Gastrocnemius medialis (tissue), 4 donors: ENCODE measurements around the gene ABTB2. TPM values are rescaled to one million over a fixed set of nuclear protein-coding genes. Genes with fewer than 3 reads are reported as not detected.
A peak's percentile ranks its signal among the peaks of the same experiment; 100 is the strongest.

ENCODE experiments used
- ATAC-seq, 2 donors: fragments of 150-250 bp; one replicate each; pipeline ENCODE4 v1.9.1; 2016
- DNase-seq, 2 donors: peaks; one replicate each; pipeline ENCODE4 v3.0.0-alpha.2; 2019
- H3K27ac ChIP-seq, 4 donors: fragments of 200-600 bp; sonication (generic); 1 replicate in 1 of 4; 2 replicates in 3 of 4; pipeline ENCODE4 v1.5.1; 2016 to 2018; ENCODE audit warnings: mild to moderate bottlenecking in 2 of 4, moderate library complexity in 1 of 4
- H3K27me3 ChIP-seq, 3 donors: fragments of 200-600 bp; sonication (generic) in 2 of 3; 1 replicate in 1 of 3; 2 replicates in 2 of 3; pipeline versions ENCODE4 v1.5.1 to v1.6.0; 2016 to 2019; ENCODE audit warnings: mild to moderate bottlenecking in 1 of 3, moderate library complexity in 1 of 3
- H3K36me3 ChIP-seq, 2 donors: fragments of 200-600 bp; sonication (generic) in 1 of 2; one replicate each; pipeline ENCODE4 v1.5.1; 2017 to 2018
- H3K4me1 ChIP-seq, 2 donors: fragments of 200-600 bp; sonication (generic) in 1 of 2; one replicate each; pipeline ENCODE4 v1.5.1; 2016 to 2017; ENCODE audit warnings: mild to moderate bottlenecking in 2 of 2
- H3K4me3 ChIP-seq, 4 donors: fragments of 200-600 bp; sonication (generic) in 3 of 4; 1 replicate in 1 of 4; 2 replicates in 3 of 4; pipeline ENCODE4 v1.5.1; 2016 to 2019; ENCODE audit warnings: mild to moderate bottlenecking in 2 of 4
- H3K9me3 ChIP-seq, 3 donors: fragments of 200-600 bp; sonication (generic) in 2 of 3; 1 replicate in 1 of 3; 2 replicates in 2 of 3; pipeline ENCODE4 v1.5.1; 2016 to 2019
- CTCF ChIP-seq, 5 experiments: fragments of 450-650 bp in 3 of 5; fragments of 200-600 bp in 2 of 5; sonication (generic) in 2 of 5; IDR thresholded peaks in 4 of 5; conservative IDR thresholded peaks in 1 of 5; 1 replicate in 4 of 5; 2 replicates in 1 of 5; pipeline ENCODE4 v1.5.1; 2016 to 2019; ENCODE audit warnings: antibody characterized with exemption in 5 of 5, mild to moderate bottlenecking in 3 of 5, moderate library complexity in 3 of 5
- POLR2A ChIP-seq, 2 donors: fragments of 450-650 bp; IDR thresholded peaks; one replicate each; pipeline ENCODE4 v1.6.1; 2017; ENCODE audit warnings: antibody characterized with exemption in 2 of 2, mild to moderate bottlenecking in 2 of 2, moderate library complexity in 2 of 2
- in situ Hi-C, 4 donors: fragments of 200-750 bp; cut with MboI; loops; one replicate each; pipeline versions ENCODE4 v1.15.0 to v1.8.0; 2017; ENCODE audit warnings: low sequenced_read_pairs in 4 of 4
- intact Hi-C: fragments of 100-400 bp; cut with DNase I; formaldehyde crosslinking; loops from one replicate; pipeline ENCODE4 v1.15.1; 2023; ENCODE audit warnings: low total_unique reads
- total RNA-seq, 4 donors: library from RNA; depleted of rRNA; stranded (reverse); fragments of >200 nt; gene quantifications; one replicate each; pipeline versions ENCODE4 v1.1.0 to v1.2.3, GENCODE V29; 2016

ABTB2 gene
- total RNA-seq, 4 donors from 2014 or later: 8.8 to 30.7 (median 12.2) TPM

DNA sequence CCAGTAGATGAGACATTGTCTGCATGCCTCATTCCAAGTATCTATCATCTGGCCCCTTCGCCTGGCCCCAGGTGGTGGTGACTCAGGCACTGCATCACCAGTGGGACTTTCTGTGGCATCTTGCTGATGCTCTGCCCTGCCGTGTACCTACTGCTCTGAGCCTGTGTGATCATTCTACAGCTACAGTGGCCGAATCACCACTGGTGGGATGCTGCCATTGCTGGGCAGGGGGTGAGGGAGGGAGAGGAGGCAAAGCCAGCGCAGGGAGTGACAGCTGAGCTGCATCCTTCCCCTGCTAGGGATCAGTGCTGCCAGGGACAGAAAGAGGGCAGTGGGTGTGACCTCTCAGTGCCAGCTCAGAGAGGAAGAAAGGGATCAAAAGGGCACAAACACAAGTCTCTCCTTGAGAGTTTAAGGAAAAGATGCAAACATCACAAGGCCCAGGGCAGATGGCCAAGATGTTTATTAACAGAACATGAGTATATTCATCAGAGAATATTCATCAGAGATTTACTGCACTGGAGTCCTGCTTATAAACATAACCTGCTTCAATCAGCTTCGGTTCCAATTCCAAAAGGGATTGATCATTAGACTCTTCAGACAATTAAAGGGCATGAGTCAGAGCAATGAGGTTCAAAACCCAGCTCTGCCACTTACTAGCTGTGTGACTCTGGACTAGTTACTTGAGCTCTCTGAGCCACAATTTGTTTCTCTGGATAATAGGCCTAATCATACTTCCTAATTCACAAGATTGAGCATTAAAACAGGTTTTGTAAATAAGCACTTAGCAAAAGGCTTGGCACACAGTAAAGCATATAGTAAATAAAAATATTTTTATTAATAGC, 142.6 kb downstream of the ABTB2 start:
- ATAC-seq: no peak
- TF ChIP-seq POLR2A (IDR thresholded peaks at IDR 0.05): no peak
- TF ChIP-seq CTCF (IDR thresholded peaks at IDR 0.05 in 4 of 5, conservative IDR thresholded peaks at IDR 0.05 in 1 of 5): no peak

GRCh38 chr11:34213366-34213765, 144.4 kb downstream of the ABTB2 start:
- intact Hi-C loops (no loop called here), in situ Hi-C loops (no loop called here)
- H3K36me3 ChIP-seq: no peaks in the 10 kb centered on the region

More for the DNA sequence above, 142.6 kb downstream of the ABTB2 start:
- Histone ChIP-seq H3K4me3 (no peak overlapping the region), H3K4me1 (peaks cover 0 to 7% of the 10 kb centered on the region in 2 donors), H3K27ac (no peak overlapping the region), H3K36me3 (no peaks in the 10 kb centered on the region), H3K9me3 (no peaks in the 10 kb centered on the region), H3K27me3 (no peaks in the 10 kb centered on the region)
- intact Hi-C loops: no loop called here
- in situ Hi-C loops: no loop called here
- DNase-seq: no peak

GRCh38 chr11:34212566-34212965, 145.2 kb downstream of the ABTB2 start:
- no peaks in the 10 kb centered on the region for H3K9me3 ChIP-seq
- intact Hi-C loops (no loop called here), in situ Hi-C loops (no loop called here)
- no peaks in the 10 kb centered on the region for H3K27me3 ChIP-seq
- H3K27ac ChIP-seq: no peak overlapping the region
- DNase-seq (no peak), ATAC-seq (no peak)
- H3K4me1 ChIP-seq: no peaks in the 10 kb centered on the region
- no peaks in the 10 kb centered on the region for H3K36me3 ChIP-seq
- TF ChIP-seq CTCF (IDR thresholded peaks at IDR 0.05 in 4 of 5, conservative IDR thresholded peaks at IDR 0.05 in 1 of 5): no peak
- TF ChIP-seq POLR2A (IDR thresholded peaks at IDR 0.05): no peak
- no peak overlapping the region for H3K4me3 ChIP-seq

More at GRCh38 chr11:34213366-34213765, 144.4 kb downstream of the ABTB2 start:
- Histone ChIP-seq H3K9me3 (no peaks in the 10 kb centered on the region), H3K4me1 (no peaks in the 10 kb centered on the region), H3K4me3 (no peak overlapping the region), H3K27me3 (no peaks in the 10 kb centered on the region), H3K27ac (no peak overlapping the region)
- DNase-seq (no peak), ATAC-seq (no peak)
- TF ChIP-seq CTCF (IDR thresholded peaks at IDR 0.05 in 4 of 5, conservative IDR thresholded peaks at IDR 0.05 in 1 of 5) (no peak), POLR2A (IDR thresholded peaks at IDR 0.05) (no peak)

- no peak overlapping the region for H3K4me3 ChIP-seq
- in situ Hi-C loops (no loop called here), intact Hi-C loops (no loop called here)
- no peak overlapping the region for H3K27ac ChIP-seq
- no peaks in the 10 kb centered on the region for H3K36me3 ChIP-seq
- no peaks in the 10 kb centered on the region for H3K4me1 ChIP-seq
- TF ChIP-seq POLR2A (IDR thresholded peaks at IDR 0.05): no peak
- ATAC-seq (no peak), DNase-seq (no peak)
- no peaks in the 10 kb centered on the region for H3K9me3 ChIP-seq
- H3K27me3 ChIP-seq: no peaks in the 10 kb centered on the region
Observed at GRCh38 chr11:34209809-34210208, 148.0 kb downstream of the ABTB2 start.

DNA sequence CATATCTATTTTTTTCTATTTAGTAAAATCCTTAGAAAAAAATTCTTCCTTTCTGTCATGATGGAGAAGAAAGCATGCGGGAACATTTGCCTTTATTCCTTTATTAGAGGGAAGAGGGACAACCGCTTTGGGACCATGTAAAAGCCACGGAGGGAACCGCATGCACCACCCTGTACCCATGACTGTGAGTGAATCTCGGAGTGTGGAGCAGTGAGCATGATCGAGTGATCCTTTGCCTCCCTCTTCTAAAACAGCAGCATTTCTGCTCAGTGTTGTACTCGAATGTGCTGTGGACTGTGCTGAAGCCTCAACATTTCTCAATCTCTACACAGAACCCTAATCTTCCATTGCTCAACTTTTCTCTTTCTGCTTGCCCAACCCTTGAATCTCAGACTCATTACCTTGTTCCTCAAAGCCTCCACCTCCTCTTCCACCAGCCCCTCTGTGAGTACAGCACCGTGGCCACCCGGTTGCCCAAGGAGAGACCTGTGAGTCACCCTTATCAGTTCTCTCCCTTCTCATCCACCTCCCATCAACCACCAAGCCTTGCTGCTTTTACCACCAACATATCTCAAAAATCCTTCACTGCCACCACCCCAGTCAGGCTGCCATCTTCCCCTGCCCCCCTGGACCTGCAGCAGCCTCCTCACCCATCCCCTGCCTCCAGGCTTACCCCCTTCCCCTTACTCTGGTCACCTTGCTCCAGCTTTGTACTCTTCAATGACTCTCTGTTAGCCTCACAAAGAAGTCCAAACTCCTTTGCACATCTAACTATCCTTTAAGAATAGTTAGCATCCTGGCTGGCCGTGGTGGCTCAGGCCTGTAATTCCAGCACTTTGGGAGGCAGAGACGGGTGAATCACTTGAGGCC, 149.3 kb downstream of the ABTB2 start:
- in situ Hi-C loops (no loop called here), intact Hi-C loops (no loop called here)
- Histone ChIP-seq H3K27ac (no peak overlapping the region), H3K4me3 (no peak overlapping the region), H3K9me3 (no peaks in the 10 kb centered on the region), H3K36me3 (no peaks in the 10 kb centered on the region), H3K27me3 (no peaks in the 10 kb centered on the region), H3K4me1 (no peaks in the 10 kb centered on the region)
- ATAC-seq (peak in 1 of 2 donors; percentile 21), DNase-seq (no peak)
- no peak for TF ChIP-seq POLR2A (IDR thresholded peaks at IDR 0.05)
